Stimulated activated CD4-positive, alpha-beta T cell treated with anti-CD3 and anti-CD28 coated beads, Interleukin-15, amount 100 ng/mL, for 24 hours (primary cell): ENCODE data around the gene IGSF9B.

Experiments
- DNase-seq: peaks from one replicate; pipeline ENCODE4 v3.0.0-alpha.2; 2020

The IGSF9B gene

DNA sequence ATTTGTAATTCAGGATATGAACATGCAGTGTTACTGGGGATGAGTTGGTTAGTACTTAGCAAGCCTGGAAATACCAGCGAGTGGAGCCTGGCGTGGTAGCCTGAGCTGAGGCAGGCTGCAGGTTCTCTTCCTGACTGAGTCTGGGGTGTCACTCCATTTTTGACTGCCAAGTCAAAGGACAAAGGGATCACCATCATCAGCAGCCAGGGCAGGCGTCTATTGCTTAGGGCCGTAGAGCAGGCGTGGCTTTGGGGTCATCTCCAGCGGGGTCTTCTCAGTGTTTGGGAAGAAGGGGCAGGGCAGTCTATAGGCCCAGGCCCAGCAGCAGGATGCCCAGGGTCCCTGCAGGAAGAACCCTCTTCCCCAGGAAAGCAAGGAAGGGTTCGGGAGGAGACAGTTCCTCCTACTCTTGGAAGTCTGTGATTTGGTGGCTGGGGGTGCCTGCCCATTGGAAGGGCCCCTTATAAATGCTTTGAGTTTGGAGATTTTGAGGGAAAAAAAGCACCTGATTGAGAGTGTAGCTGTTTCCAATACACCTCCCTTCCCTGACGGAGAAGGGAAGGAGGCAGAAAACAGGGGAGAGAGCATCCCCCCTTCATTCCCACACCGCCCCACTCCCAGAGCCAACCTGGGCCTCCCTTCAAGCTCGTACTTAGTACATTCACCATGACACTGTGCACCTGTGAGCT is 60.0 kb downstream of the IGSF9B start:
- no peak for DNase-seq

DNA sequence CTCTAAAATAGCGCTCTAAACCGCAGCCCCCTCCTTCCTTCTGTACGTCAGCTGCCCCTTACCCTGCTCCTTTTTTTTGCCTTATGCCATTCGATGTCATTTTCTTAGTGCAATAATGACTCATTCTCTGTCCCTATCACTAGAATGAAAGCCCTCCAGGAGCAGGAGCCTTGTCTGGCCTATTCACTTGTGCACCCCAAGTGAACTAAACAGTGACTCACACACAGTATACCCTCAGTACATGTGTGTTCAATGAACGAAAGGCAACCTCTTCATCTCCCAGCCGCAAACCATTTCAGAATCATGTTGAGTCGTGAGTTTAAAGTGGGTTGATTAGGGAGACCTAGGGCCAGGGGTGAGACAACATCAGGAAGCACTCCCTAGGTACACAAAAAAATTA is 60.7 kb downstream of the IGSF9B start:
- no peak for DNase-seq

DNA sequence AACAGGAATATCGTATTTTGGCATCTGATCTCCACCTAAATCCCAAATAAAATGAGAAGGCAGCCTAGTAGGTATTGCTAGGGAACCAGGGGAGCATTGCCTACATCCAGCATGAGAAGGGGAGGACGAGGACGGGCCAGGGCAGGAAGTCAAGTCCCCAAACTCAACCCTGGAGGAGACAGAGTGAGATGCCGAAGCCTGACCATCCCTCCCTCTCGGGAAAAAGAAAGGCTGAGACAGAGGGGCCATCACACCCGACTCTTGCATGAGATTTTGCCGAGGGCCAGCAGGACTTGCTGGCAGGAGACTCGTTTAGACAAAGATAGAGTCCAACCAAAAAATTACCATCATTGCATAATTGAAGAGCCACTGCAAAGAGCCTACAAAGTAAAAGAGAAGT is 61.2 kb downstream of the IGSF9B start:
- no peak for DNase-seq

DNA sequence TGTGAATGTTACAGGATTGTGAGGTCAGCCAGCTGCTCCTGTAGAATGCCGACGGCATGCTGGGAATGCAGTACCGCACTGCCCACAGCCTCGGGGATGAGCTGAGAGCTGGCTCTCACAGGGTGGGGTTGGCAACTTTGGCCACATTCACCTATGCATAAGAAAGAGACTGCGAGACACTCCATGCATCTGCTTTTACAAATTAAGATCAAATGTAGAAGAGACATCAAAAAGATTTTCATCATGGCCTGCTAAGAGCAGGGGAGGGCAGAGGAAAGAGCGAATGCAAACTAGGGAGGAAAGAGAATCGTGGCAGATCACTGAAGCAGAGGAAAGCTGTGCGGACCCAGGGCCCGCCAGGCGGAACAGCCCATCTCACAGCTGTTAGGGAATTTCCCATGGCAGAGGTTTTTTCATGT is 61.7 kb downstream of the IGSF9B start:
- no peak for DNase-seq

DNA sequence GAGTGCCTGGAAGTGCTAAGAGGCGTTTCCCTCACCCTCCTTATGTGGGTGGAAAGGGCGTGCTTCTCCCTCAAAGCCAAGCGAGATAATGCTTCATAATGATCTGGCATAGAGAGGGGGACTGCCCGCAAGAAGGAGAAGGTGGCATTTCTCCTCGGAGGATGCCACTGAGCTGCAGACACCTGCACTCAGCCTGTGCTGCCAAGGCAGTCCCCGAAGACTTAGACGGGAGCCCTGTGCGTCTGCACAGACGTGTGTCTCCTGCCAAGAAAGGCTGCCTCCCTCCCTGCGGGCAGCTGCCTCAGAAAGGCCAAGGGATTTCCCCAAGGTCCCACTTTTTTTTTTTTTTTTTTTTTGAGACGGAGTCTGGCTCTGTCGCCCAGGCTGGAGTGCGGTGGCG is 63.4 kb downstream of the IGSF9B start:
- no peak for DNase-seq

DNA sequence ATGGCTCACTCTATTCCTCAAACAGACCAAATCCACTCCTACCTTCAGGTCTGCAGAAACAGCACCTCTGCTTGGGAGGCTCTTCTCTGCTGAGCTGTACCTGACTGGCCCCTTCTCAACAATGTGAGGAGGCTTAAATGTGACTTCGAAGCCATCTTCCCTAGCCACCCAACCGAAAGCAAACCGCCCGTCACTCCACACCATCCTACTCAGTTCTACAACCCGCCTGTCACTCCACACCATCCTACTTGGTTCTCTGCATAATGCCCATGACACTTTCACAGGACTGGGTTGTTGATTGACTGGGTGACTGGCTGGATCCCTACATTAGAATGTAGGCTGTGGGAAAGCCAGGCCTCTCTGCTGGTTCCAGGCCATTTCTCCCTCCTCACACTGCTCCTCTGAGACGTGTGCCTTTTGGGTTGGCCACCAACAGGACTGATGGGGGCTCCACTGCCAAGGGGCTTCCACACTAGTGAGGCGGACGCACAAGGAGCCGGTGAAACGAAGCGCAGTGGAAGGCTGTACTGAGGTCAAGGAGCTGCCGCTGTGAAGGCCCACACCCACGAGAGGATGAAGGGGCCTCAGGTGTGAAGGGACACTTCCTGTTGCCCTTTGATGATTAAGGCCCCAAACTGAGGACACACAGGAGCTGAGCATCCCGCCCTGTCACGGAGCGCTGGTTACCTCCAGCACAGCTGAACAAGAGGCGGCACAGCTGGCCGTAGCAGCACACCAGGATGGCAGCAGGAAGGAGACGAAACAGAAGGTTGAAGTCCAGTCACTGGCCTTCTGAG is 64.0 kb downstream of the IGSF9B start:
- no peak for DNase-seq

DNA sequence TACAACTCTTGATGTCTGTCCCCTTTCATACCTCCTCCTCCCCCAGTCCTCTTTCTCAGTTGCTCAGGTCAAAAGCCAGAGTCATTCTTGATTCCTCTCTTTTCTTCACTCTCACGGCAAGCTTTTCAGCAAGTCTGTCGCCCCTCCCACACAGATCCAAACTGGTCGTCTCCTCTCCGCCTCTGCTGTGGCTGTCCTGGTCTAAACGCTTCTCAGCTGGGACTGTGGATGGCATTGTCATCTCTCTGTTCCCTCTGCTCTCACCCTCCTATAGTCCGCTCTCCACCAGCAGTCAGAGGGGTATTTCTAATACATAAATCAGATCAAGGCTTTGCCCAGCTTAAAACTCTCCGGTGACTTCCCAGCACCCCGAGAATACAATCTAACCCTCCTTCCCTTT is 64.6 kb downstream of the IGSF9B start:
- no peak for DNase-seq

DNA sequence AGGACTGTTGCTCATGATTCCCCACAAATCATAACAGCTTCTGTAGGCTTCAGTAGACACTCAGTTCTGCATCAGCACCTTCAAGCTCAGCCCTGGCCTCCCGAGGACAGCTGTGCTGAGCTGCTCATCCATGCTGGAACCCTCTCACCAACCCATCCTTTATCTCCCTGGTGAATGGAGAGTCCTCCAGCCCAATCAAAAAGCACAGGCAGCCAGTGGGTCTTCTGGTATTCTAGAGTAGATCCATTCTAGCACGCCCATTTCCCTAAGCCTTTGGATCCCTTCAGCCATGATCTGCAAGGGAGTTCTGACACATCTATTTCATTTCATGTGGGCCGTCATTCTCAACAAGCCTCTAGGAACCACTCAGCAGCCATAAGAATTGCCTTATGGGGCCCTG is 66.9 kb downstream of the IGSF9B start:
- no peak for DNase-seq

DNA sequence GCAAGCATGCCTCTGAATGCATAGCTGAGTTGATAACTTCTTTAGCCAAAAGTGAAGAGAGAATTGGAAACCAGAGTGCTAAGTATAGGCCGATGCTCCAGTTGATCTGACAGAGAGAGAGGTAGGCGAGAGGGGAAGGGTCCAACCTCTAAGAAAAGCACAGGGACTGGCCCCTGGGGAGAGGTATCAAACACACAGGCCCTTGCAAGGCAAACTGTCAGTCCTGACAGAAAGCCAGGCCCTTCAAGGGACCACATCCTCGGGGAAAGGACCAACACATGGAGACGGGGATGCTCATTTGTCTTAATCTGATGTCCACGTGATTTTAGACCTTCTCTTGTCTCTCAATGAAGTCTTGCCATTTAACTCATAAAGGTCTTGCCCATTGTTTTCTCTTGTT is 67.6 kb downstream of the IGSF9B start:
- DNase-seq, result no peak

DNA sequence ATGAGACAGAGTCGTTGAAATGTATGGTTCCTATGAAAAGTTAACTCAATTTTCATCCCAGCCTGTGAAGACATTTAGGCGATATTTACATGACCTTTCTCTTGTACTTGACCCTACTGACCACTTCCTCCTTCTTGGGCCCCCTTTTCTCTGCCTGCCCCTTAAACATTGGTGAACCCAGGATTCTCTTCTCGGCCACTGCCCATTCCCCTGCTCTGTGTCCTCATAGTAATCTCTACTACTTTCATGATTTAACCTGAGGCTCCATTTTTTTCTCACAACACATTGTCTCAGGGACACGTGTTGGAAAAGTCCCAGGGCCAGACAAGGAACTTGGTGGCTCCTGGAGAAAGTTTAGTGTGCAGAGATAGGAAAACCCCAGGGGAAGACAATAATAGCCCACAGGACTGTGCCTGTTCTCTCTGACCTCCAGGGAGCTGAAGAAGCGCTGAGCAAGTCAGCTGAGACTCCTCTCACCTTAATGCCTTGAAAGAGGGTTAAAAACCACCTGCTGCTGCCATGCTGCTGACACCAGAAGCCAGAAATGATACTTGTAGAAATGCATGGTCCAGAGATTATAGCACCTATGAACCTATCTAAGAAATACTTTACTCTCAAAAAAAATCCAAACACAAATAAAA is 69.0 kb downstream of the IGSF9B start:
- DNase-seq, result no peak

DNA sequence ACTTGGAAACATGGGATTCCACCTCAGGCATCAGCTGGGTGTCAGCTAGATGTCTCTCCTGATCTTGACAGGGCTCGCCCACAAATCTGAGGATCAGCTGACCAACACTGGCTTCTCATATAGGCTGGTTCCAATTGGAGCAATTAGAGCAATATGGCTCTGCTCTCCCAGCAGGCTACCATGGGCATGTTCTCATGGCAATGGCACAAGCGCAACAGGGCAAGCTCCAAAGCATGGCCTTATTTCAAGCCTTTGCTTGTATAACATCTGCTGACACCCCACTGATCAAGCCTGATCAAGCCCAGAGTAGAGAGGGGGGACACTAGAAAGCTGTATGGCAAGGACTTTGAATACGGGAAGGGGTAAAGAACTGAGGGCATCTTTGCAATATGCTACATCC is 70.7 kb downstream of the IGSF9B start:
- DNase-seq, result no peak

DNA sequence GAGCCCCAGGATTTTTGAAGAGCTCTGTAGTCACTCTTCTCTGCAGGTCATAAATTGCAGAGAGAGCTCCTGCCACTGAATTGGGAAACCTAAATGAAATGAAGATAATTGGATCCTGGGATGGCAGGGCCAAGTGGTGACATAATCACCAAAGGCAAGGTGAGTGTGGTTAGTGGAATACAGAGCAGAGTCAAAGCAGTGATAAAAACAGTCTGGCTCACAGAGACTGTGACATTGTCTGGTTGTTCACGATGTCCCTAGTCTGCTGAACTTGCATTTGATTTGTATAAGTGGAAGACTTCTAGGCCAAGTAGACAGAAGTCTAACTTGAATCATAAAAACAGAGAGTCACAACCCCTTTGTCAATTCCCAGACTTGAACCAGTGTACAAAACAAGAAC is 84.6 kb downstream of the IGSF9B start:
- no peak for DNase-seq

DNA sequence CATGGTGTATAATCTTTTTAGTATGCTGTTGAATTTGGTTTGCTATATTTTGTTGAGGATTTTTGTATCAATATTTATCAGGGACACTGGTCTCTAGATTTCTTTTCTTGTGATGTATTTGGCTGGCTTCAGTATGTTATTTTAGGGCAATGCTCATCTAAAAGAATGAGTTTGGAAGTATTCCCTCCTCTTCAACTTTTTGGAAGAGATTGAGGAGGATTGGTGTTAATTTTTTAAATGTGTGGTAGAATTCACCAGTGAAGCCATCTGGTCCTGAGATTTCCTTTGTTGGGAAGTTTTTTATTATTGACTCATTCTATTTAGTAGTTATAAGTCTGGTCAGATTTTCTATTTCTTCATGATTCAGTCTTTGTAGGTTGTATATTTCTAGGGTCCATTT is 89.3 kb downstream of the IGSF9B start:
- no peak for DNase-seq

DNA sequence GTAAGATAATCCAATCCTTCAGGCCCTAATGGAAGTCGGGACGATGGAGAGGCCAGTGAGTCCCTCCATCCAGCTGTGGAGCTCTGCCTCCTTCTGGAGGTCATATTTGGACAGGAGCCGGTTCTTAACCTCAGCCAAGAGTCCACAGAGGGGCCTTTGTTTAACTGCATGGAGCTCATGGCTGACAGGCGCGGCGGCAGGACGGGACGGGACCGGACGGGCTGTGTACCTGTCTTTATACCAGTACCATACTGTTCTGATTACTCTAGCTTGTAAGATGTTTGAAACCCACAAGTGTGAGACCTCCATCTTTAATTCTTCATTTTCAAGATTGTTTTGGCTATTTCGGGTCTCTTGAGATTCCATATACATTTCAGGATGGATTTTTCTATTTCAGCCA is 91.3 kb downstream of the IGSF9B start:
- no peak for DNase-seq

DNA sequence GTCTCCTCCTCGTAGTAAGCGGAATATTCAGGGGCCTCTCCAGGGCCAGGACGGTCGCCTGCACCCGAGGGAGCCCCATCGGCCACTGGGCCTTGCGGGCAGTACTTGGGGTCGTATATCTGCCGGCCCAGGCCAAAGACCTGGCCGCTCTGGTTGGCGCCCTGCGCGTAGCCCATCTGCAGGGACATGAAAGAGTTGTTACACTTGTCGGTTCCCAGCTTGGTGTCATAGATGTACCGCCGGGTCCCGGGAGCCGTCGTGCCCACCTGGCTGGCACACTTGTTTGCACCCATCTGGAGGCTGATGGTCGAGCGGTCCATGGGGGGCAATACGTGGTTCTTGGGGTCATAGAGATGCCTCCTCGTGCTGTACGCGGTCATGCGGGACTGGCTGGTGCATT is 92.0 kb downstream of the IGSF9B start:
- no peak for DNase-seq

DNA sequence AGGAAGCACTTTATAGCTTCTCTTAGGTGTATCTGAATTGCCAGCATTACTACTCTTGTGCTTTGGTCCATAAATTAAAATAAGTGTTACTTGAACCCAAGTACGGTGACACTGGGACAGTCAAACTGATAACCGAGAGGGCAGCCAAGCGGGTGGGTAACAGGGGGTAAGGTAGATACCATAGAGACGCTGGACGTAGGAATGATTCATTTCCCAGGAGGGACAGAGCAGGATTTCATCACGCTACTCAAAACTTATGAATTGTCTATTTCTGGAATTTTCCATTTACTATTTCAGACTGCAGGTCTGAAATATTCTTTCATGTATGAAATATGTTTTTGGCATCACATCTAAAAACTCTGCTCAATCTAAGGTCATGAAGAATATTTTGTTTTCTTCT is 96.6 kb downstream of the IGSF9B start:
- no peak for DNase-seq
